IMR-90 (cell line): ENCODE measurements around the gene UBN1. TPM values are rescaled to one million over a fixed set of nuclear protein-coding genes. Genes with fewer than 3 reads are reported as not detected.

ENCODE experiments used
- ATAC-seq: fragments of 200-7000 bp; cut with Tn5 transposase; 2 replicates; pipeline ENCODE4 v1.9.1; 2020; ENCODE audit warnings: low read depth, mild to moderate bottlenecking, moderate library complexity
- BruUV-seq: library from RNA; stranded (reverse); fragments of 400-500 nt; replicated peaks from 2 replicates; lab custom pipeline; 2021; lab: Mats Ljungman, UMichigan
- CTCF ChIA-PET: fragments of 300-600 bp; formaldehyde crosslinking; extraction: SDS; loops from one replicate; lab custom pipeline; 2021; ENCODE audit warnings: antibody characterized with exemption; lab: Yijun Ruan, JAX
- POLR2A ChIA-PET: fragments of 300-600 bp; sonication (Branson Sonifier 250); formaldehyde crosslinking; loops from one replicate; lab custom pipeline; 2022; ENCODE audit warnings: antibody characterized with exemption; ENCODE audit not compliant: unreplicated experiment; lab: Charles Lee
- DNase-seq: peaks from one replicate; pipeline ENCODE4 v3.0.0; 2013
- H2AFZ ChIP-seq: replicated peaks from 2 replicates; pipeline ENCODE3; 2013; ENCODE audit warnings: low read length, mild to moderate bottlenecking; ENCODE audit not compliant: poor library complexity
- H2AK5ac ChIP-seq: 2 replicates; pipeline ENCODE4 v1.6.1; 2013; ENCODE audit warnings: low read depth, low read length, inconsistent platforms
- H2AK9ac ChIP-seq: replicated peaks from 2 replicates; pipeline ENCODE3; 2013; ENCODE audit warnings: mild to moderate bottlenecking, low read depth, low read length, moderate library complexity; ENCODE audit not compliant: poor library complexity
- H2BK120ac ChIP-seq: 2 replicates; pipeline ENCODE4 v1.6.1; 2013; ENCODE audit warnings: low read depth, low read length, inconsistent platforms
- H2BK15ac ChIP-seq: 3 replicates; pipeline ENCODE4 v1.6.1; 2013; ENCODE audit warnings: low read depth, low read length, inconsistent platforms
- H2BK20ac ChIP-seq: 2 replicates; pipeline ENCODE4 v1.6.1; 2013; ENCODE audit warnings: low read depth, mild to moderate bottlenecking, inconsistent platforms, low read length, moderate library complexity
- H2BK5ac ChIP-seq: 2 replicates; pipeline ENCODE4 v1.6.1; 2013; ENCODE audit warnings: mild to moderate bottlenecking, low read depth, low read length, inconsistent platforms; ENCODE audit not compliant: poor library complexity, severe bottlenecking
- H3K14ac ChIP-seq: replicated peaks from 2 replicates; pipeline ENCODE4 v1.6.1; 2013; ENCODE audit warnings: low read depth, low read length, inconsistent platforms
- H3K18ac ChIP-seq: 2 replicates; pipeline ENCODE4 v1.6.1; 2013; ENCODE audit warnings: low read depth, low read length, control low read depth
- H3K23ac ChIP-seq: 2 replicates; pipeline ENCODE4 v1.6.1; 2013; ENCODE audit warnings: low read depth, low read length, inconsistent platforms
- H3K27ac ChIP-seq: 2 replicates; pipeline ENCODE4 v1.5.1; 2013; ENCODE audit warnings: mild to moderate bottlenecking, control low read depth, low read length; ENCODE audit not compliant: insufficient read depth
- H3K27me3 ChIP-seq: 2 replicates; pipeline ENCODE4 v1.6.1; 2013; ENCODE audit warnings: low read length; ENCODE audit not compliant: control insufficient read depth, insufficient read depth
- H3K36me3 ChIP-seq: 2 replicates; pipeline ENCODE4 v1.6.1; 2013; ENCODE audit warnings: low read length, mixed read lengths; ENCODE audit not compliant: control insufficient read depth, insufficient read depth
- H3K4ac ChIP-seq: 2 replicates; pipeline ENCODE4 v1.6.1; 2013; ENCODE audit warnings: low read depth, low read length, inconsistent platforms
- H3K4me1 ChIP-seq: 2 replicates; pipeline ENCODE4 v1.6.1; 2013; ENCODE audit warnings: low read length, mixed read lengths; ENCODE audit not compliant: control insufficient read depth, insufficient read depth
- H3K4me2 ChIP-seq: 2 replicates; pipeline ENCODE4 v1.6.1; 2013; ENCODE audit warnings: low read depth, mild to moderate bottlenecking, control low read depth, low read length, moderate library complexity
- H3K4me3 ChIP-seq: 2 replicates; pipeline ENCODE4 v1.5.1; 2013; ENCODE audit warnings: low read depth, mild to moderate bottlenecking, control low read depth, low read length, moderate library complexity; ENCODE audit not compliant: insufficient read depth
- H3K56ac ChIP-seq: 2 replicates; pipeline ENCODE4 v1.6.1; 2013; ENCODE audit warnings: low read length, inconsistent platforms; ENCODE audit not compliant: insufficient read depth; ENCODE audit errors: extremely low read depth
- H3K79me1 ChIP-seq, 2 experiments: 2 replicates each; pipeline ENCODE4 v1.6.1; 2013; ENCODE audit warnings: low read length in 2 of 2, inconsistent platforms in 1 of 2, low read depth in 1 of 2
- H3K9ac ChIP-seq: 2 replicates; pipeline ENCODE4 v1.6.1; 2013; ENCODE audit warnings: low read depth, low read length, control low read depth
- H3K9me1 ChIP-seq: 2 replicates; pipeline ENCODE4 v1.6.1; 2013; ENCODE audit warnings: low read length, inconsistent platforms; ENCODE audit not compliant: insufficient read depth
- H3K9me3 ChIP-seq: 2 replicates; pipeline ENCODE4 v1.6.1; 2013; ENCODE audit warnings: low read length; ENCODE audit not compliant: control insufficient read depth, insufficient read depth
- H4K20me1 ChIP-seq: 2 replicates; pipeline ENCODE4 v1.6.1; 2013; ENCODE audit warnings: low read length, inconsistent platforms; ENCODE audit not compliant: insufficient read depth
- H4K5ac ChIP-seq: 2 replicates; pipeline ENCODE4 v1.6.1; 2013; ENCODE audit warnings: mild to moderate bottlenecking, low read depth, low read length, control low read depth
- H4K8ac ChIP-seq, 2 experiments: 2 replicates each; pipeline ENCODE4 v1.6.1; 2013; ENCODE audit warnings: low read depth in 2 of 2, low read length in 2 of 2, control low read depth in 1 of 2, inconsistent platforms in 1 of 2
- H4K91ac ChIP-seq: 2 replicates; pipeline ENCODE4 v1.6.1; 2013; ENCODE audit warnings: low read depth, low read length, inconsistent platforms; ENCODE audit not compliant: insufficient read depth
- BHLHE40 ChIP-seq: fragments of 150-350 bp; IDR thresholded peaks from 2 replicates; pipeline ENCODE4 v1.6.1; 2016; ENCODE audit warnings: mild to moderate bottlenecking, low read depth, low read length
- CEBPB ChIP-seq: IDR thresholded peaks from 2 replicates; pipeline ENCODE4 v1.6.1; 2012; ENCODE audit warnings: low read depth, low read length, improper control_type of control experiment
- CHD1 ChIP-seq: IDR thresholded peaks from 2 replicates; pipeline ENCODE4 v1.6.1; 2012; ENCODE audit warnings: low read depth, low read length, improper control_type of control experiment
- FOS ChIP-seq: fragments of 150-350 bp; IDR thresholded peaks from 2 replicates; pipeline ENCODE4 v1.6.1; 2016; ENCODE audit warnings: low read depth, low read length
- MAFK ChIP-seq: IDR thresholded peaks from 2 replicates; pipeline ENCODE4 v1.6.1; 2012; ENCODE audit warnings: low read depth, low read length, improper control_type of control experiment
- MAZ ChIP-seq: IDR thresholded peaks from 2 replicates; pipeline ENCODE4 v1.6.1; 2012; ENCODE audit warnings: low read depth, mild to moderate bottlenecking, low read length, improper control_type of control experiment, moderate library complexity, borderline replicate concordance
- MXI1 ChIP-seq: IDR thresholded peaks from 2 replicates; pipeline ENCODE4 v1.6.1; 2012; ENCODE audit warnings: low read depth, mild to moderate bottlenecking, low read length, moderate library complexity, borderline replicate concordance
- NFE2L2 ChIP-seq: fragments of 150-350 bp; IDR thresholded peaks from 2 replicates; pipeline ENCODE4 v1.6.1; 2016; ENCODE audit warnings: low read depth, mild to moderate bottlenecking, low read length
- POLR2A ChIP-seq: IDR thresholded peaks from 2 replicates; pipeline ENCODE4 v1.6.1; 2012; ENCODE audit warnings: mild to moderate bottlenecking, low read depth, low read length
- RAD21 ChIP-seq: IDR thresholded peaks from 2 replicates; pipeline ENCODE4 v1.6.1; 2012; ENCODE audit warnings: low read length, improper control_type of control experiment
- RCOR1 ChIP-seq: IDR thresholded peaks from 2 replicates; pipeline ENCODE4 v1.6.1; 2012; ENCODE audit warnings: mild to moderate bottlenecking, low read length, improper control_type of control experiment; ENCODE audit not compliant: insufficient replicate concordance
- RFX5 ChIP-seq: IDR thresholded peaks from 2 replicates; pipeline ENCODE4 v1.8.0; 2012; ENCODE audit warnings: low read depth, mild to moderate bottlenecking, low read length, moderate library complexity
- SMC3 ChIP-seq: fragments of 150-350 bp; IDR thresholded peaks from 2 replicates; pipeline ENCODE4 v1.6.1; 2016; ENCODE audit warnings: low read depth, mild to moderate bottlenecking, antibody characterized with exemption, low read length, moderate library complexity
- USF2 ChIP-seq: fragments of 150-350 bp; IDR thresholded peaks from 2 replicates; pipeline ENCODE4 v1.6.1; 2017; ENCODE audit warnings: mild to moderate bottlenecking, antibody characterized with exemption, low read length, low read depth
- WGBS, 2 experiments: methylation state at CpG; one replicate each; pipeline versions ENCODE4 v1.1.5 to v1.1.7; 2013; ENCODE audit warnings: missing lambda C conversion rate in 2 of 2; ENCODE audit not compliant: insufficient read length in 1 of 2; ENCODE audit errors: extremely low coverage in 2 of 2; 5-methylcytosine and 5-hydroxymethylcytosine counted together
- dilution Hi-C: fragments of 300-500 bp; cut with HindIII; formaldehyde crosslinking; loops from one replicate; pipeline ENCODE4 v1.14.3; 2018; ENCODE audit warnings: low sequenced_read_pairs; ENCODE audit not compliant: unreplicated experiment
- in situ Hi-C: fragments of 300-500 bp; cut with MboI; formaldehyde crosslinking; loops from 3 replicates; pipeline ENCODE4 v1.14.3; 2019; ENCODE audit warnings: low sequenced_read_pairs, inconsistent platforms, mixed read lengths
- intact Hi-C: fragments of 100-400 bp; cut with micrococcal nuclease; formaldehyde crosslinking; loops from 2 replicates; pipeline ENCODE4 v1.10.0; 2022
- polyA plus RNA-seq, 3 experiments: library from polyadenylated mRNA; depleted of rRNA; stranded (reverse); fragments of >200 nt; gene quantifications; 2 replicates each; pipeline ENCODE4 v1.2.3, GENCODE V29; 2012; ENCODE audit warnings: low replicate concordance in 1 of 3
- total RNA-seq: library from RNA; depleted of rRNA; stranded (reverse); fragments of >200 nt; gene quantifications from 2 replicates; pipeline ENCODE4 v1.2.3, GENCODE V29; 2012
- TF ChIP-seq, protein P1 (sequence below): fragments of 150-350 bp; IDR thresholded peaks from 2 replicates; pipeline ENCODE4 v1.6.1; 2016; ENCODE audit warnings: low read depth, mild to moderate bottlenecking, low read length, moderate library complexity, borderline replicate concordance
- TF ChIP-seq, protein P2 (sequence below): conservative IDR thresholded peaks from 2 replicates; pipeline ENCODE4 v1.5.1; 2012; ENCODE audit warnings: mild to moderate bottlenecking, low read depth, low read length, improper control_type of control experiment

UBN1 gene
- total and polyA plus RNA-seq, 2 of the 4 experiments (the other 2 are of a cell fraction): 5.7 to 16.3 TPM

GRCh38 chr16:4839942-4840341, 7.3 kb upstream of the UBN1 start:
- CTCF ChIA-PET: no interaction called here
- Histone ChIP-seq H3K9me1 (no peaks in the 10 kb centered on the region), H3K56ac (no peak overlapping the region), H3K4me3 (no peak overlapping the region), H3K4ac (no peak overlapping the region), H2AFZ (no peak overlapping the region), H3K23ac (no peak overlapping the region), H4K5ac (no peak overlapping the region), H3K9ac (no peak overlapping the region), H2BK20ac (no peak overlapping the region), H3K27me3 (no peaks in the 10 kb centered on the region), H4K91ac (no peak overlapping the region), H2AK9ac (no peak overlapping the region), H3K79me1 (peaks cover 30 to 43% of the 10 kb centered on the region in 2 experiments), H2AK5ac (no peak overlapping the region), H3K36me3 (peaks cover 56% of the 10 kb centered on the region), H2BK5ac (no peak overlapping the region), H3K18ac (no peak overlapping the region), H2BK120ac (no peak overlapping the region), H2BK15ac (no peak overlapping the region), H3K4me1 (no peaks in the 10 kb centered on the region), H3K27ac (no peak overlapping the region), H3K9me3 (no peaks in the 10 kb centered on the region), H3K14ac (no peak overlapping the region), H3K4me2 (no peak overlapping the region), H4K8ac (no peak overlapping the region), H4K20me1 (peaks cover 10% of the 10 kb centered on the region)
- no TSS peak for BruUV-seq
- no peak for DNase-seq
- WGBS, 2 experiments: 84% methylated on average over 4 of the region's 5 CpGs; no CpG with 5 or more reads in 1 of the 2 experiments
- POLR2A ChIA-PET: no interaction called here
- intact Hi-C loops (no loop called here), in situ Hi-C loops (no loop called here), dilution Hi-C loops (no loop called here)
- no peak for ATAC-seq
- TF ChIP-seq RFX5 (no peak), RAD21 (no peak), BHLHE40 (no peak), USF2 (no peak), FOS (no peak), MXI1 (no peak), MAFK (no peak), SMC3 (no peak), MAZ (no peak), CEBPB (no peak), CHD1 (no peak), NFE2L2 (no peak), RCOR1 (no peak), POLR2A (no peak)
- TF ChIP-seq, protein P1, sequence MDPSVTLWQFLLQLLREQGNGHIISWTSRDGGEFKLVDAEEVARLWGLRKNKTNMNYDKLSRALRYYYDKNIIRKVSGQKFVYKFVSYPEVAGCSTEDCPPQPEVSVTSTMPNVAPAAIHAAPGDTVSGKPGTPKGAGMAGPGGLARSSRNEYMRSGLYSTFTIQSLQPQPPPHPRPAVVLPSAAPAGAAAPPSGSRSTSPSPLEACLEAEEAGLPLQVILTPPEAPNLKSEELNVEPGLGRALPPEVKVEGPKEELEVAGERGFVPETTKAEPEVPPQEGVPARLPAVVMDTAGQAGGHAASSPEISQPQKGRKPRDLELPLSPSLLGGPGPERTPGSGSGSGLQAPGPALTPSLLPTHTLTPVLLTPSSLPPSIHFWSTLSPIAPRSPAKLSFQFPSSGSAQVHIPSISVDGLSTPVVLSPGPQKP: no peak
- TF ChIP-seq, protein P2, sequence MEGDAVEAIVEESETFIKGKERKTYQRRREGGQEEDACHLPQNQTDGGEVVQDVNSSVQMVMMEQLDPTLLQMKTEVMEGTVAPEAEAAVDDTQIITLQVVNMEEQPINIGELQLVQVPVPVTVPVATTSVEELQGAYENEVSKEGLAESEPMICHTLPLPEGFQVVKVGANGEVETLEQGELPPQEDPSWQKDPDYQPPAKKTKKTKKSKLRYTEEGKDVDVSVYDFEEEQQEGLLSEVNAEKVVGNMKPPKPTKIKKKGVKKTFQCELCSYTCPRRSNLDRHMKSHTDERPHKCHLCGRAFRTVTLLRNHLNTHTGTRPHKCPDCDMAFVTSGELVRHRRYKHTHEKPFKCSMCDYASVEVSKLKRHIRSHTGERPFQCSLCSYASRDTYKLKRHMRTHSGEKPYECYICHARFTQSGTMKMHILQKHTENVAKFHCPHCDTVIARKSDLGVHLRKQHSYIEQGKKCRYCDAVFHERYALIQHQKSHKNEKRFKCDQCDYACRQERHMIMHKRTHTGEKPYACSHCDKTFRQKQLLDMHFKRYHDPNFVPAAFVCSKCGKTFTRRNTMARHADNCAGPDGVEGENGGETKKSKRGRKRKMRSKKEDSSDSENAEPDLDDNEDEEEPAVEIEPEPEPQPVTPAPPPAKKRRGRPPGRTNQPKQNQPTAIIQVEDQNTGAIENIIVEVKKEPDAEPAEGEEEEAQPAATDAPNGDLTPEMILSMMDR: no peak
